ENCODE measurements around the gene BSN. TPM values are rescaled to one million over a fixed set of nuclear protein-coding genes. Genes with fewer than 3 reads are reported as not detected.

BSN gene
- total and polyA plus RNA-seq, 2 experiments from 2014 or later: 0.50 to 5.1 TPM

- Histone ChIP-seq H4K20me1 (replicated peaks; ENCODE audit: insufficient read depth) (no peaks in the 10 kb centered on the region), H3K27ac (ENCODE audit: low read depth) (no peak overlapping the region), H3K4me2 (no peak overlapping the region), H3K36me3 (ENCODE audit: insufficient read depth) (no peaks in the 10 kb centered on the region), H3K79me2 (replicated peaks; ENCODE audit: insufficient read depth) (no peaks in the 10 kb centered on the region), H3K4me1 (ENCODE audit: insufficient read depth) (no peaks in the 10 kb centered on the region), H3K9me2 (ENCODE audit: insufficient read depth) (no peaks in the 10 kb centered on the region), H3K4me3 (no peak overlapping the region), H2AFZ (no peak overlapping the region), H3F3A (replicated peaks; ENCODE audit: low read depth) (no peaks in the 10 kb centered on the region), H3K27me3 (ENCODE audit: insufficient read depth) (no peaks in the 10 kb centered on the region)
- no peak for ATAC-seq
- DNase-seq (ENCODE audit: low spot score): no peak
- no peaks in the 10 kb centered on the region; the same call in 2 of the 3 replicates for H3K36me3 Mint-ChIP-seq (ENCODE audit: low read depth)
- no peaks in the 10 kb centered on the region for H3K9me3 Mint-ChIP-seq
- H3K27me3 Mint-ChIP-seq (ENCODE audit: insufficient read depth, low read depth, poor library complexity): peaks cover 13% of the 10 kb centered on the region
- TF ChIP-seq ZNF331 (CRISPR knock-in tag; IDR thresholded peaks at IDR 0.05; ENCODE audit: low read depth): no peak
- TF ChIP-seq ZNF462 (CRISPR knock-in tag; IDR thresholded peaks at IDR 0.05): no peak
- TF ChIP-seq, protein P1, sequence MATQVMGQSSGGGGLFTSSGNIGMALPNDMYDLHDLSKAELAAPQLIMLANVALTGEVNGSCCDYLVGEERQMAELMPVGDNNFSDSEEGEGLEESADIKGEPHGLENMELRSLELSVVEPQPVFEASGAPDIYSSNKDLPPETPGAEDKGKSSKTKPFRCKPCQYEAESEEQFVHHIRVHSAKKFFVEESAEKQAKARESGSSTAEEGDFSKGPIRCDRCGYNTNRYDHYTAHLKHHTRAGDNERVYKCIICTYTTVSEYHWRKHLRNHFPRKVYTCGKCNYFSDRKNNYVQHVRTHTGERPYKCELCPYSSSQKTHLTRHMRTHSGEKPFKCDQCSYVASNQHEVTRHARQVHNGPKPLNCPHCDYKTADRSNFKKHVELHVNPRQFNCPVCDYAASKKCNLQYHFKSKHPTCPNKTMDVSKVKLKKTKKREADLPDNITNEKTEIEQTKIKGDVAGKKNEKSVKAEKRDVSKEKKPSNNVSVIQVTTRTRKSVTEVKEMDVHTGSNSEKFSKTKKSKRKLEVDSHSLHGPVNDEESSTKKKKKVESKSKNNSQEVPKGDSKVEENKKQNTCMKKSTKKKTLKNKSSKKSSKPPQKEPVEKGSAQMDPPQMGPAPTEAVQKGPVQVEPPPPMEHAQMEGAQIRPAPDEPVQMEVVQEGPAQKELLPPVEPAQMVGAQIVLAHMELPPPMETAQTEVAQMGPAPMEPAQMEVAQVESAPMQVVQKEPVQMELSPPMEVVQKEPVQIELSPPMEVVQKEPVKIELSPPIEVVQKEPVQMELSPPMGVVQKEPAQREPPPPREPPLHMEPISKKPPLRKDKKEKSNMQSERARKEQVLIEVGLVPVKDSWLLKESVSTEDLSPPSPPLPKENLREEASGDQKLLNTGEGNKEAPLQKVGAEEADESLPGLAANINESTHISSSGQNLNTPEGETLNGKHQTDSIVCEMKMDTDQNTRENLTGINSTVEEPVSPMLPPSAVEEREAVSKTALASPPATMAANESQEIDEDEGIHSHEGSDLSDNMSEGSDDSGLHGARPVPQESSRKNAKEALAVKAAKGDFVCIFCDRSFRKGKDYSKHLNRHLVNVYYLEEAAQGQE (IDR thresholded peaks at IDR 0.05; ENCODE audit: unreplicated experiment): no peak
- H3K4me3 Mint-ChIP-seq: no peak overlapping the region
- H3K27ac Mint-ChIP-seq: no peak overlapping the region
- H3K4me1 Mint-ChIP-seq: peaks cover 4% of the 10 kb centered on the region
Observed at GRCh38 chr3:49661281-49661680, 107.0 kb downstream of the BSN start.
